ENCODE data around the gene SLCO3A1.

DNA sequence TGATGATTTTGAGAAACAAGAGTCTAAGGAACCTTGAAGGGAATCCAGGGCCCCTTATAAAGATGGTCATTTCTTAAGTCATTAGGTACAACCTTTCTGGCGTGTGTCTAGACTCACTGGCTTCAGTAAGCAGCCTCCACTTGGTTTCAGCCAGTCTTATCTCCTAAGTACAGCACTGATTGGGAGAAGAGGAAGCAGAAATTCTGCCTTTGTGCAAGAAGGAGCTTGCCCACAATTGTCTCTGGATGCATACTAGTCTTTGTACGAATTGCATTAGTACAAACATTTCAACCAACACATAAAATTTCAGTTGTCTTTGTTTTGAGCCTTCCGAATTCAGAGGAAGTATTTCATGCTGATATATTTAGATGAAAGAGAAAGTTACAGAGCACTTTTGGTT, 139.4 kb downstream of the SLCO3A1 start:
- TF ChIP-seq, protein P1, sequence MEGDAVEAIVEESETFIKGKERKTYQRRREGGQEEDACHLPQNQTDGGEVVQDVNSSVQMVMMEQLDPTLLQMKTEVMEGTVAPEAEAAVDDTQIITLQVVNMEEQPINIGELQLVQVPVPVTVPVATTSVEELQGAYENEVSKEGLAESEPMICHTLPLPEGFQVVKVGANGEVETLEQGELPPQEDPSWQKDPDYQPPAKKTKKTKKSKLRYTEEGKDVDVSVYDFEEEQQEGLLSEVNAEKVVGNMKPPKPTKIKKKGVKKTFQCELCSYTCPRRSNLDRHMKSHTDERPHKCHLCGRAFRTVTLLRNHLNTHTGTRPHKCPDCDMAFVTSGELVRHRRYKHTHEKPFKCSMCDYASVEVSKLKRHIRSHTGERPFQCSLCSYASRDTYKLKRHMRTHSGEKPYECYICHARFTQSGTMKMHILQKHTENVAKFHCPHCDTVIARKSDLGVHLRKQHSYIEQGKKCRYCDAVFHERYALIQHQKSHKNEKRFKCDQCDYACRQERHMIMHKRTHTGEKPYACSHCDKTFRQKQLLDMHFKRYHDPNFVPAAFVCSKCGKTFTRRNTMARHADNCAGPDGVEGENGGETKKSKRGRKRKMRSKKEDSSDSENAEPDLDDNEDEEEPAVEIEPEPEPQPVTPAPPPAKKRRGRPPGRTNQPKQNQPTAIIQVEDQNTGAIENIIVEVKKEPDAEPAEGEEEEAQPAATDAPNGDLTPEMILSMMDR (IDR thresholded peaks at IDR 0.05): no peak
- no peak for TF ChIP-seq NR1H2 (CRISPR knock-in tag; IDR thresholded peaks at IDR 0.05)
- no peak for TF ChIP-seq SP1 (CRISPR knock-in tag; conservative IDR thresholded peaks at IDR 0.05)
- TF ChIP-seq MAX (CRISPR knock-in tag; IDR thresholded peaks at IDR 0.05): no peak
- no peak for TF ChIP-seq FOXK1 (CRISPR knock-in tag; IDR thresholded peaks at IDR 0.05)
- no peak for TF ChIP-seq ETV6 (CRISPR knock-in tag; IDR thresholded peaks at IDR 0.05)
- TF ChIP-seq NFYB (CRISPR knock-in tag; conservative IDR thresholded peaks at IDR 0.05; ENCODE audit: low read depth): no peak
- TF ChIP-seq, protein P2, sequence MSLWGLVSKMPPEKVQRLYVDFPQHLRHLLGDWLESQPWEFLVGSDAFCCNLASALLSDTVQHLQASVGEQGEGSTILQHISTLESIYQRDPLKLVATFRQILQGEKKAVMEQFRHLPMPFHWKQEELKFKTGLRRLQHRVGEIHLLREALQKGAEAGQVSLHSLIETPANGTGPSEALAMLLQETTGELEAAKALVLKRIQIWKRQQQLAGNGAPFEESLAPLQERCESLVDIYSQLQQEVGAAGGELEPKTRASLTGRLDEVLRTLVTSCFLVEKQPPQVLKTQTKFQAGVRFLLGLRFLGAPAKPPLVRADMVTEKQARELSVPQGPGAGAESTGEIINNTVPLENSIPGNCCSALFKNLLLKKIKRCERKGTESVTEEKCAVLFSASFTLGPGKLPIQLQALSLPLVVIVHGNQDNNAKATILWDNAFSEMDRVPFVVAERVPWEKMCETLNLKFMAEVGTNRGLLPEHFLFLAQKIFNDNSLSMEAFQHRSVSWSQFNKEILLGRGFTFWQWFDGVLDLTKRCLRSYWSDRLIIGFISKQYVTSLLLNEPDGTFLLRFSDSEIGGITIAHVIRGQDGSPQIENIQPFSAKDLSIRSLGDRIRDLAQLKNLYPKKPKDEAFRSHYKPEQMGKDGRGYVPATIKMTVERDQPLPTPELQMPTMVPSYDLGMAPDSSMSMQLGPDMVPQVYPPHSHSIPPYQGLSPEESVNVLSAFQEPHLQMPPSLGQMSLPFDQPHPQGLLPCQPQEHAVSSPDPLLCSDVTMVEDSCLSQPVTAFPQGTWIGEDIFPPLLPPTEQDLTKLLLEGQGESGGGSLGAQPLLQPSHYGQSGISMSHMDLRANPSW (CRISPR knock-in tag; conservative IDR thresholded peaks at IDR 0.05; ENCODE audit: low read depth): no peak
- TF ChIP-seq NR2C2 (CRISPR knock-in tag; IDR thresholded peaks at IDR 0.05): no peak
- TF ChIP-seq ZNF232 (CRISPR knock-in tag; IDR thresholded peaks at IDR 0.05): no peak
